PC-3 (cell line): Measurements from ENCODE around the gene RNF208.

Experiments used
- CTCF ChIP-seq: fragments of 300-600 bp; sonication (generic); conservative IDR thresholded peaks from 2 replicates; pipeline ENCODE4 v1.5.1; 2017; ENCODE audit warnings: antibody characterized with exemption, low read depth, mild to moderate bottlenecking, low read length
- EZH2 ChIP-seq: fragments of 300-600 bp; sonication (generic); IDR thresholded peaks from one replicate; pipeline ENCODE4 v1.6.1; 2017; ENCODE audit warnings: antibody characterized with exemption, mild to moderate bottlenecking, low read length; ENCODE audit not compliant: unreplicated experiment
- EZH2phosphoT487 ChIP-seq: fragments of 300-600 bp; sonication (generic); IDR thresholded peaks from 2 replicates; pipeline ENCODE4 v1.6.1; 2018; ENCODE audit warnings: mild to moderate bottlenecking, antibody characterized with exemption, low read length, borderline replicate concordance

DNA sequence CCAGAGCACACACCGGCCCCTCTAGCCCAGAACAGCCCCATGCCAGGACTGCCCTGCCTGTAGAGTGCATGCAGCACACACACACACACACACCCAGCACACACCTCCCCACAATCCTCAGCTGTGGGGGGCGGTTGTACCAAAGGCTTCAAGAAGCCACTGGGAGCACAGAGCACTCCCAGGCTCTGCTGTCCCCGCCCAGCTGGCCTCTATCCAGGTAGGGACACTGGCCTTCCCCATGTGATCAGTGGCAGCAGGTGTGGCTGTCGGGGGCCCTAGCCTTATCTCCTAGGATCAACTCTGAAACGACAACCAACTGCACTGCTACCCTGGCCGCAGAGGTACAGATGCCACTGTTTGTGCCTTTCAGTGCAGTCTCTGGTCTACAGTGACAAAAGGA lies 35.7 kb downstream of the RNF208 start:
- TF ChIP-seq CTCF (no peak), EZH2 (no peak), EZH2phosphoT487 (no peak)
